Right lobe of liver (tissue), 4 donors: ENCODE measurements around the gene RBM25.

ENCODE experiments used
- CTCF ChIP-seq, 4 donors: fragments of 200-600 bp in 3 of 4; fragments of 450-650 bp in 1 of 4; IDR thresholded peaks; one replicate each; pipeline versions ENCODE4 v1.5.1 to v1.8.0; 2016 to 2022; ENCODE audit warnings: antibody characterized with exemption in 4 of 4, mild to moderate bottlenecking in 2 of 4
- POLR2A ChIP-seq: fragments of 450-650 bp; IDR thresholded peaks from one replicate; pipeline ENCODE4 v1.6.1; 2017; ENCODE audit warnings: antibody characterized with exemption, mild to moderate bottlenecking
- donor health status: DM: no; HTN: no; CAD: no.
- donor health status: DM: no; HTN: no; CAD: no.
- donor health status: DM: no; HTN: yes; CAD: no.

GRCh38 chr14:73168274-73168673 is 109.9 kb downstream of the RBM25 start:
- no peak for TF ChIP-seq CTCF (IDR thresholded peaks at IDR 0.05)
- no peak for TF ChIP-seq POLR2A
